ES-I3 (cell line): Measurements from ENCODE around the gene TRIM41.
"Not testable (repeated sequence)": the region's sequence is repeated elsewhere in the genome, so short reads cannot be mapped to it uniquely, and the experiment has no call there.

Experiments
- H3K36me3 ChIP-seq: 2 replicates; pipeline ENCODE4 v1.6.1; 2013; ENCODE audit warnings: mild to moderate bottlenecking, low read length, control low read depth, moderate library complexity; ENCODE audit not compliant: insufficient read depth
- H3K4me1 ChIP-seq: 2 replicates; pipeline ENCODE4 v1.6.1; 2013; ENCODE audit warnings: mild to moderate bottlenecking, control low read depth, low read length; ENCODE audit not compliant: insufficient read depth
- H3K9ac ChIP-seq: 2 replicates; pipeline ENCODE4 v1.6.1; 2013; ENCODE audit warnings: low read depth, mild to moderate bottlenecking, low read length, moderate library complexity
- H3K9me3 ChIP-seq: 2 replicates; pipeline ENCODE4 v1.6.1; 2013; ENCODE audit warnings: mild to moderate bottlenecking, low read length, moderate library complexity; ENCODE audit not compliant: control insufficient read depth, insufficient read depth

The TRIM41 gene

GRCh38 chr5:181282415-181282814 is 59.3 kb downstream of the TRIM41 start:
- H3K4me1 ChIP-seq, H3K9me3 ChIP-seq, H3K36me3 ChIP-seq, H3K9ac ChIP-seq: not testable (repeated sequence)

GRCh38 chr5:181282874-181283273 is 59.8 kb downstream of the TRIM41 start:
- H3K9ac ChIP-seq: no peak overlapping the region

GRCh38 chr5:181283347-181283746 is 60.3 kb downstream of the TRIM41 start:
- Histone ChIP-seq H3K9ac (no peak overlapping the region), H3K9me3 (no peaks in the 10 kb centered on the region), H3K4me1 (no peaks in the 10 kb centered on the region), H3K36me3 (no peaks in the 10 kb centered on the region)

More at GRCh38 chr5:181282874-181283273, 59.8 kb downstream of the TRIM41 start:
- Histone ChIP-seq H3K36me3 (no peaks in the 10 kb centered on the region), H3K4me1 (no peaks in the 10 kb centered on the region), H3K9me3 (no peaks in the 10 kb centered on the region)

- H3K9ac ChIP-seq, H3K4me1 ChIP-seq, H3K36me3 ChIP-seq, H3K9me3 ChIP-seq: not testable (repeated sequence)
These were observed 61.0 kb downstream of the TRIM41 start for GRCh38 chr5:181283841-181284755.
